Measurements from ENCODE around the gene PTPN4. TPM values are rescaled to one million over a fixed set of nuclear protein-coding genes. Genes with fewer than 3 reads are reported as not detected.

Gene PTPN4
- polyA plus RNA-seq, 1 donor from 2014 or later, result 22.0 TPM

DNA sequence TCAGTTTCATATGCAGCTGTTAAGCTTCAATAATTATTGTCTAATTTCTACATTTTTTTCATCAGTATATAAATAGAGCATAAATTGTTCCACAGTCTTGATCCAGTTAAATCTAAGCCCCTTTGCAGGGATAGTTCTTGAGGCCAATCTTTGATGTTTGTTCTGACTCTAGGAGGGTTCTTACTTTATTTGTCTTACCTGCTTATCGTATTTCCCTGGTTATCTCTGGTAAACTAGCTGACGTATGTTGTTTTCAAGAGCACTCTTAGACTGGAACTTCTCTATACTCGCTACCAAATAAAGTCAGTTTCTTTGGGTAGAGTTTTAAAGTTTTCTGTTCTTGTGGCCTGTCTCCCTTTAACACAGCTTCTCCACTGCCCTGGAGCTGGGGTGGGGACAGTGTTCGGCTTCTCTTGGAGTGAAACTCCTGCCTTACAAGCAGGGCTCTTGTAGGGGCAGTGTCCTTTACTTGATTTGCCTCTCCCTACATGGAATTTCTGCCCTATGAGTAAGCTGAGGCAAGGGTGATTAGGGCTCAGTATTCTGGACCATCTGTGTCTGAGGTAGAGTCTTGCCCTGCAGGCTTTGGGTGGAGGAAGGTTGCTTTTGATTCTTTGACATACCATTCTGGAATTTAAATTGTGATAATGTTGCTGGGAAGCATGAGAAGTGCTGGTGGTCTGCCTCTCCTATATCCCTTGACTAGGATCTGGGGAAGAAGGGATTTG is 90.3 kb downstream of the PTPN4 start:
- Histone ChIP-seq H3K27me3 (ENCODE audit: insufficient read depth, low read depth, low read length) (no peaks in the 10 kb centered on the region), H3K36me3 (ENCODE audit: insufficient read depth, low read length) (no peaks in the 10 kb centered on the region), H3K27ac (ENCODE audit: low read length) (no peak overlapping the region), H3K9me2 (ENCODE audit: insufficient read depth, low read length) (no peaks in the 10 kb centered on the region), H2AFZ (ENCODE audit: low read depth, low read length) (no peak overlapping the region), H3F3A (ENCODE audit: insufficient read depth, low read length, poor library complexity, severe bottlenecking) (no peaks in the 10 kb centered on the region), H3K79me2 (replicated peaks; ENCODE audit: insufficient read depth, low read length) (peaks cover 9% of the 10 kb centered on the region), H3K4me3 (ENCODE audit: low read length) (no peak overlapping the region), H3K9me3 (ENCODE audit: low read length) (no peaks in the 10 kb centered on the region), H3K4me2 (ENCODE audit: low read length) (no peak overlapping the region), H4K20me1 (ENCODE audit: insufficient read depth) (no peaks in the 10 kb centered on the region), H3K9ac (ENCODE audit: low read length) (no peak overlapping the region)
- TF ChIP-seq EZH2 (IDR thresholded peaks at IDR 0.05; ENCODE audit: borderline replicate concordance, insufficient read depth, low read length, poor library complexity, severe bottlenecking) (no peak), REST (IDR thresholded peaks at IDR 0.05; ENCODE audit: borderline replicate concordance) (no peak), RAD21 (conservative IDR thresholded peaks at IDR 0.05) (no peak), MXI1 (conservative IDR thresholded peaks at IDR 0.05; ENCODE audit: poor library complexity, severe bottlenecking) (no peak), SMC3 (conservative IDR thresholded peaks at IDR 0.05; ENCODE audit: poor library complexity) (no peak), POLR2AphosphoS5 (IDR thresholded peaks at IDR 0.05) (no peak), TAF1 (IDR thresholded peaks at IDR 0.05; ENCODE audit: low read depth) (no peak), EP300 (conservative IDR thresholded peaks at IDR 0.05; ENCODE audit: poor library complexity, severe bottlenecking) (no peak)
- TF ChIP-seq, protein P1, sequence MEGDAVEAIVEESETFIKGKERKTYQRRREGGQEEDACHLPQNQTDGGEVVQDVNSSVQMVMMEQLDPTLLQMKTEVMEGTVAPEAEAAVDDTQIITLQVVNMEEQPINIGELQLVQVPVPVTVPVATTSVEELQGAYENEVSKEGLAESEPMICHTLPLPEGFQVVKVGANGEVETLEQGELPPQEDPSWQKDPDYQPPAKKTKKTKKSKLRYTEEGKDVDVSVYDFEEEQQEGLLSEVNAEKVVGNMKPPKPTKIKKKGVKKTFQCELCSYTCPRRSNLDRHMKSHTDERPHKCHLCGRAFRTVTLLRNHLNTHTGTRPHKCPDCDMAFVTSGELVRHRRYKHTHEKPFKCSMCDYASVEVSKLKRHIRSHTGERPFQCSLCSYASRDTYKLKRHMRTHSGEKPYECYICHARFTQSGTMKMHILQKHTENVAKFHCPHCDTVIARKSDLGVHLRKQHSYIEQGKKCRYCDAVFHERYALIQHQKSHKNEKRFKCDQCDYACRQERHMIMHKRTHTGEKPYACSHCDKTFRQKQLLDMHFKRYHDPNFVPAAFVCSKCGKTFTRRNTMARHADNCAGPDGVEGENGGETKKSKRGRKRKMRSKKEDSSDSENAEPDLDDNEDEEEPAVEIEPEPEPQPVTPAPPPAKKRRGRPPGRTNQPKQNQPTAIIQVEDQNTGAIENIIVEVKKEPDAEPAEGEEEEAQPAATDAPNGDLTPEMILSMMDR (IDR thresholded peaks at IDR 0.05; ENCODE audit: poor library complexity, severe bottlenecking), result no peak

GRCh38 chr2:119852214-119852613 is 92.5 kb downstream of the PTPN4 start:
- H3K9ac ChIP-seq (ENCODE audit: low read length), result no peak overlapping the region
- TF ChIP-seq REST (IDR thresholded peaks at IDR 0.05; ENCODE audit: borderline replicate concordance) (no peak), POLR2AphosphoS5 (IDR thresholded peaks at IDR 0.05) (no peak), RAD21 (conservative IDR thresholded peaks at IDR 0.05) (no peak), MXI1 (conservative IDR thresholded peaks at IDR 0.05; ENCODE audit: poor library complexity, severe bottlenecking) (no peak), EP300 (conservative IDR thresholded peaks at IDR 0.05; ENCODE audit: poor library complexity, severe bottlenecking) (no peak), EZH2 (IDR thresholded peaks at IDR 0.05; ENCODE audit: borderline replicate concordance, insufficient read depth, low read length, poor library complexity, severe bottlenecking) (no peak), TAF1 (IDR thresholded peaks at IDR 0.05; ENCODE audit: low read depth) (no peak), SMC3 (conservative IDR thresholded peaks at IDR 0.05; ENCODE audit: poor library complexity) (no peak)
- TF ChIP-seq, protein P1 (IDR thresholded peaks at IDR 0.05; ENCODE audit: poor library complexity, severe bottlenecking), result no peak
- no peaks in the 10 kb centered on the region for H4K20me1 ChIP-seq (ENCODE audit: insufficient read depth)
- no peak overlapping the region for H3K4me2 ChIP-seq (ENCODE audit: low read length)
- H3K27me3 ChIP-seq (ENCODE audit: insufficient read depth, low read depth, low read length), result no peaks in the 10 kb centered on the region
- H2AFZ ChIP-seq (ENCODE audit: low read depth, low read length), result no peak overlapping the region
- H3K9me2 ChIP-seq (ENCODE audit: insufficient read depth, low read length), result no peaks in the 10 kb centered on the region
- peaks cover 9% of the 10 kb centered on the region for H3K79me2 ChIP-seq (replicated peaks; ENCODE audit: insufficient read depth, low read length)
- no peaks in the 10 kb centered on the region for H3K36me3 ChIP-seq (ENCODE audit: insufficient read depth, low read length)
- H3F3A ChIP-seq (ENCODE audit: insufficient read depth, low read length, poor library complexity, severe bottlenecking), result no peaks in the 10 kb centered on the region
- H3K9me3 ChIP-seq (ENCODE audit: low read length), result no peaks in the 10 kb centered on the region
- H3K4me3 ChIP-seq (ENCODE audit: low read length), result no peak overlapping the region
- no peak overlapping the region for H3K27ac ChIP-seq (ENCODE audit: low read length)

All from neural cell (in vitro differentiated cells).